IMR-90 (cell line): ENCODE results near the gene ZNF764. TPM values are rescaled to one million over a fixed set of nuclear protein-coding genes. Genes with fewer than 3 reads are reported as not detected.

ENCODE experiments used
- ATAC-seq: fragments of 200-7000 bp; cut with Tn5 transposase; 2 replicates; pipeline ENCODE4 v1.9.1; 2020; ENCODE audit warnings: low read depth, mild to moderate bottlenecking, moderate library complexity
- BruUV-seq: library from RNA; stranded (reverse); fragments of 400-500 nt; replicated peaks from 2 replicates; lab custom pipeline; 2021; lab: Mats Ljungman, UMichigan
- CTCF ChIA-PET: fragments of 300-600 bp; formaldehyde crosslinking; extraction: SDS; loops from one replicate; lab custom pipeline; 2021; ENCODE audit warnings: antibody characterized with exemption; lab: Yijun Ruan, JAX
- POLR2A ChIA-PET: fragments of 300-600 bp; sonication (Branson Sonifier 250); formaldehyde crosslinking; loops from one replicate; lab custom pipeline; 2022; ENCODE audit warnings: antibody characterized with exemption; ENCODE audit not compliant: unreplicated experiment; lab: Charles Lee
- DNase-seq: peaks from one replicate; pipeline ENCODE4 v3.0.0; 2013
- H2AFZ ChIP-seq: replicated peaks from 2 replicates; pipeline ENCODE3; 2013; ENCODE audit warnings: low read length, mild to moderate bottlenecking; ENCODE audit not compliant: poor library complexity
- H2AK5ac ChIP-seq: 2 replicates; pipeline ENCODE4 v1.6.1; 2013; ENCODE audit warnings: low read depth, low read length, inconsistent platforms
- H2AK9ac ChIP-seq: replicated peaks from 2 replicates; pipeline ENCODE3; 2013; ENCODE audit warnings: mild to moderate bottlenecking, low read depth, low read length, moderate library complexity; ENCODE audit not compliant: poor library complexity
- H2BK120ac ChIP-seq: 2 replicates; pipeline ENCODE4 v1.6.1; 2013; ENCODE audit warnings: low read depth, low read length, inconsistent platforms
- H2BK15ac ChIP-seq: 3 replicates; pipeline ENCODE4 v1.6.1; 2013; ENCODE audit warnings: low read depth, low read length, inconsistent platforms
- H2BK20ac ChIP-seq: 2 replicates; pipeline ENCODE4 v1.6.1; 2013; ENCODE audit warnings: low read depth, mild to moderate bottlenecking, inconsistent platforms, low read length, moderate library complexity
- H2BK5ac ChIP-seq: 2 replicates; pipeline ENCODE4 v1.6.1; 2013; ENCODE audit warnings: mild to moderate bottlenecking, low read depth, low read length, inconsistent platforms; ENCODE audit not compliant: poor library complexity, severe bottlenecking
- H3K14ac ChIP-seq: replicated peaks from 2 replicates; pipeline ENCODE4 v1.6.1; 2013; ENCODE audit warnings: low read depth, low read length, inconsistent platforms
- H3K18ac ChIP-seq: 2 replicates; pipeline ENCODE4 v1.6.1; 2013; ENCODE audit warnings: low read depth, low read length, control low read depth
- H3K23ac ChIP-seq: 2 replicates; pipeline ENCODE4 v1.6.1; 2013; ENCODE audit warnings: low read depth, low read length, inconsistent platforms
- H3K27ac ChIP-seq: 2 replicates; pipeline ENCODE4 v1.5.1; 2013; ENCODE audit warnings: mild to moderate bottlenecking, control low read depth, low read length; ENCODE audit not compliant: insufficient read depth
- H3K27me3 ChIP-seq: 2 replicates; pipeline ENCODE4 v1.6.1; 2013; ENCODE audit warnings: low read length; ENCODE audit not compliant: control insufficient read depth, insufficient read depth
- H3K36me3 ChIP-seq: 2 replicates; pipeline ENCODE4 v1.6.1; 2013; ENCODE audit warnings: low read length, mixed read lengths; ENCODE audit not compliant: control insufficient read depth, insufficient read depth
- H3K4ac ChIP-seq: 2 replicates; pipeline ENCODE4 v1.6.1; 2013; ENCODE audit warnings: low read depth, low read length, inconsistent platforms
- H3K4me1 ChIP-seq: 2 replicates; pipeline ENCODE4 v1.6.1; 2013; ENCODE audit warnings: low read length, mixed read lengths; ENCODE audit not compliant: control insufficient read depth, insufficient read depth
- H3K4me2 ChIP-seq: 2 replicates; pipeline ENCODE4 v1.6.1; 2013; ENCODE audit warnings: low read depth, mild to moderate bottlenecking, control low read depth, low read length, moderate library complexity
- H3K4me3 ChIP-seq: 2 replicates; pipeline ENCODE4 v1.5.1; 2013; ENCODE audit warnings: low read depth, mild to moderate bottlenecking, control low read depth, low read length, moderate library complexity; ENCODE audit not compliant: insufficient read depth
- H3K56ac ChIP-seq: 2 replicates; pipeline ENCODE4 v1.6.1; 2013; ENCODE audit warnings: low read length, inconsistent platforms; ENCODE audit not compliant: insufficient read depth; ENCODE audit errors: extremely low read depth
- H3K79me1 ChIP-seq, 2 experiments: 2 replicates each; pipeline ENCODE4 v1.6.1; 2013; ENCODE audit warnings: low read length in 2 of 2, inconsistent platforms in 1 of 2, low read depth in 1 of 2
- H3K9ac ChIP-seq: 2 replicates; pipeline ENCODE4 v1.6.1; 2013; ENCODE audit warnings: low read depth, low read length, control low read depth
- H3K9me1 ChIP-seq: 2 replicates; pipeline ENCODE4 v1.6.1; 2013; ENCODE audit warnings: low read length, inconsistent platforms; ENCODE audit not compliant: insufficient read depth
- H3K9me3 ChIP-seq: 2 replicates; pipeline ENCODE4 v1.6.1; 2013; ENCODE audit warnings: low read length; ENCODE audit not compliant: control insufficient read depth, insufficient read depth
- H4K20me1 ChIP-seq: 2 replicates; pipeline ENCODE4 v1.6.1; 2013; ENCODE audit warnings: low read length, inconsistent platforms; ENCODE audit not compliant: insufficient read depth
- H4K5ac ChIP-seq: 2 replicates; pipeline ENCODE4 v1.6.1; 2013; ENCODE audit warnings: mild to moderate bottlenecking, low read depth, low read length, control low read depth
- H4K8ac ChIP-seq, 2 experiments: 2 replicates each; pipeline ENCODE4 v1.6.1; 2013; ENCODE audit warnings: low read depth in 2 of 2, low read length in 2 of 2, control low read depth in 1 of 2, inconsistent platforms in 1 of 2
- H4K91ac ChIP-seq: 2 replicates; pipeline ENCODE4 v1.6.1; 2013; ENCODE audit warnings: low read depth, low read length, inconsistent platforms; ENCODE audit not compliant: insufficient read depth
- BHLHE40 ChIP-seq: fragments of 150-350 bp; IDR thresholded peaks from 2 replicates; pipeline ENCODE4 v1.6.1; 2016; ENCODE audit warnings: mild to moderate bottlenecking, low read depth, low read length
- CEBPB ChIP-seq: IDR thresholded peaks from 2 replicates; pipeline ENCODE4 v1.6.1; 2012; ENCODE audit warnings: low read depth, low read length, improper control_type of control experiment
- CHD1 ChIP-seq: IDR thresholded peaks from 2 replicates; pipeline ENCODE4 v1.6.1; 2012; ENCODE audit warnings: low read depth, low read length, improper control_type of control experiment
- MAFK ChIP-seq: IDR thresholded peaks from 2 replicates; pipeline ENCODE4 v1.6.1; 2012; ENCODE audit warnings: low read depth, low read length, improper control_type of control experiment
- MAZ ChIP-seq: IDR thresholded peaks from 2 replicates; pipeline ENCODE4 v1.6.1; 2012; ENCODE audit warnings: low read depth, mild to moderate bottlenecking, low read length, improper control_type of control experiment, moderate library complexity, borderline replicate concordance
- MXI1 ChIP-seq: IDR thresholded peaks from 2 replicates; pipeline ENCODE4 v1.6.1; 2012; ENCODE audit warnings: low read depth, mild to moderate bottlenecking, low read length, moderate library complexity, borderline replicate concordance
- NFE2L2 ChIP-seq: fragments of 150-350 bp; IDR thresholded peaks from 2 replicates; pipeline ENCODE4 v1.6.1; 2016; ENCODE audit warnings: low read depth, mild to moderate bottlenecking, low read length
- POLR2A ChIP-seq: IDR thresholded peaks from 2 replicates; pipeline ENCODE4 v1.6.1; 2012; ENCODE audit warnings: mild to moderate bottlenecking, low read depth, low read length
- RAD21 ChIP-seq: IDR thresholded peaks from 2 replicates; pipeline ENCODE4 v1.6.1; 2012; ENCODE audit warnings: low read length, improper control_type of control experiment
- RCOR1 ChIP-seq: IDR thresholded peaks from 2 replicates; pipeline ENCODE4 v1.6.1; 2012; ENCODE audit warnings: mild to moderate bottlenecking, low read length, improper control_type of control experiment; ENCODE audit not compliant: insufficient replicate concordance
- RFX5 ChIP-seq: IDR thresholded peaks from 2 replicates; pipeline ENCODE4 v1.8.0; 2012; ENCODE audit warnings: low read depth, mild to moderate bottlenecking, low read length, moderate library complexity
- SMC3 ChIP-seq: fragments of 150-350 bp; IDR thresholded peaks from 2 replicates; pipeline ENCODE4 v1.6.1; 2016; ENCODE audit warnings: low read depth, mild to moderate bottlenecking, antibody characterized with exemption, low read length, moderate library complexity
- WGBS, 2 experiments: methylation state at CpG; one replicate each; pipeline versions ENCODE4 v1.1.5 to v1.1.7; 2013; ENCODE audit warnings: missing lambda C conversion rate in 2 of 2; ENCODE audit not compliant: insufficient read length in 1 of 2; ENCODE audit errors: extremely low coverage in 2 of 2; 5-methylcytosine and 5-hydroxymethylcytosine counted together
- dilution Hi-C: fragments of 300-500 bp; cut with HindIII; formaldehyde crosslinking; loops from one replicate; pipeline ENCODE4 v1.14.3; 2018; ENCODE audit warnings: low sequenced_read_pairs; ENCODE audit not compliant: unreplicated experiment
- in situ Hi-C: fragments of 300-500 bp; cut with MboI; formaldehyde crosslinking; loops from 3 replicates; pipeline ENCODE4 v1.14.3; 2019; ENCODE audit warnings: low sequenced_read_pairs, inconsistent platforms, mixed read lengths
- intact Hi-C: fragments of 100-400 bp; cut with micrococcal nuclease; formaldehyde crosslinking; loops from 2 replicates; pipeline ENCODE4 v1.10.0; 2022
- polyA plus RNA-seq, 3 experiments: library from polyadenylated mRNA; depleted of rRNA; stranded (reverse); fragments of >200 nt; gene quantifications; 2 replicates each; pipeline ENCODE4 v1.2.3, GENCODE V29; 2012; ENCODE audit warnings: low replicate concordance in 1 of 3
- total RNA-seq: library from RNA; depleted of rRNA; stranded (reverse); fragments of >200 nt; gene quantifications from 2 replicates; pipeline ENCODE4 v1.2.3, GENCODE V29; 2012
- TF ChIP-seq, protein P1 (sequence below): conservative IDR thresholded peaks from 2 replicates; pipeline ENCODE4 v1.5.1; 2012; ENCODE audit warnings: mild to moderate bottlenecking, low read depth, low read length, improper control_type of control experiment
- TF ChIP-seq, protein P2 (sequence below): fragments of 150-350 bp; IDR thresholded peaks from 2 replicates; pipeline ENCODE4 v1.6.1; 2017; ENCODE audit warnings: mild to moderate bottlenecking, antibody characterized with exemption, low read length, low read depth
- TF ChIP-seq, protein P3 (sequence below): fragments of 150-350 bp; IDR thresholded peaks from 2 replicates; pipeline ENCODE4 v1.6.1; 2016; ENCODE audit warnings: low read depth, mild to moderate bottlenecking, low read length, moderate library complexity, borderline replicate concordance

The ZNF764 gene
- total and polyA plus RNA-seq, 2 of the 4 experiments (the other 2 are of a cell fraction) = 2.2 to 4.6 TPM

DNA sequence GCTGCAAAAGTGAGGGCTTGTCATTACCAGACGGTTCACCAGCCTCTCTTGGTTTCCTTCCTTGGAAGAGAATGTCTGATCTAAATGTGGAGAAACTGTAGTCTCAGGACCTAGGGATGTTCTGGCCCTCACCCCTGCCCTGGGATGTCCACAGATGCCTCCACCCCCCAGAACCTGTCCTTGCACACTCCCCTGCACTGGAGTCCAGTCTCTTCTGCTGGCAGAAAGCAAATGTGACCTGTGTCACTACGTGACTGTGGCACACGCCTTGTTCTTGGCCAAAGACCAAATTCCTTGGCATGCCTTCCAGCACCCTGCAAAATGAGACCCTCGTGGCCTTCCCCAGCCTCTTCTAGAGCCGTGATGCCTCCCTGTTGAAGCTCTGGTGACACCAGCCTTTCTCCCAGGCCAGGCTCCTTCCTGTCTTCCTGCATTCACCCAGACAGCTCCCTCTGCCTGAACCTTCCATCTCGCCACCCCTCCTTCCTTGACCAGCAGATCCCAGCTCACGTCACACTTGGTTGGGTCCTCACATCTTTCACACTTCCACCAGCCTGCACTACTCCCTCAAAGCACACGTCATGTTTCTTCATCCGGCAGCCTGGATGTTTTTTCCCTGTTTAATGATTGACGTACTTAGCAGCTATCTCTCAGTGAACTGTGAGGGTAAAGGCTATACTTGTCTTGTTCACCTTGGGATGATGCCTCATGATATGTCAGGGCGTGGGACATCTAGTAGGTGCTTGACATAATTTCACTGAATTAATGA lies 36.1 kb downstream of the ZNF764 start:
- in situ Hi-C loops = no loop called here
- Histone ChIP-seq H2BK5ac (no peak overlapping the region), H2AK5ac (no peak overlapping the region), H3K14ac (no peak overlapping the region), H2BK20ac (no peak overlapping the region), H4K5ac (no peak overlapping the region), H4K91ac (no peak overlapping the region), H3K4me2 (no peak overlapping the region), H2BK15ac (no peak overlapping the region), H2BK120ac (no peak overlapping the region), H3K36me3 (peaks cover 9% of the 10 kb centered on the region; the same call in 1 of the 2 replicates), H3K56ac (no peak overlapping the region), H3K4me3 (no peak overlapping the region), H2AFZ (no peak overlapping the region), H3K9me3 (no peaks in the 10 kb centered on the region), H3K23ac (no peak overlapping the region), H4K20me1 (no peaks in the 10 kb centered on the region; the same call in 1 of the 2 replicates), H3K4me1 (no peaks in the 10 kb centered on the region), H3K9ac (no peak overlapping the region), H4K8ac (no peak overlapping the region), H2AK9ac (no peak overlapping the region), H3K18ac (no peak overlapping the region), H3K27ac (no peak overlapping the region), H3K4ac (no peak overlapping the region), H3K27me3 (peaks cover 6% of the 10 kb centered on the region; the same call in 1 of the 2 replicates), H3K9me1 (no peaks in the 10 kb centered on the region; the same call in 1 of the 2 replicates), H3K79me1 (peaks cover 5 to 6% of the 10 kb centered on the region in 2 experiments; a peak in 3 of 4 replicates)
- ATAC-seq (no peak), DNase-seq (no peak)
- CTCF ChIA-PET = interaction anchor here (0.6 kb wide), 1 partner anchor 76 kb away, joined by 5 read pairs; no protein-coding TSS in a partner anchor
- intact Hi-C loops = no loop called here
- POLR2A ChIA-PET = no interaction called here
- WGBS, 2 experiments = 10% methylated on average over 2 of the region's 11 CpGs; no CpG with 5 or more reads in 1 of the 2 experiments
- no TSS peak for BruUV-seq
- dilution Hi-C loops = no loop called here
- no peak for TF ChIP-seq NFE2L2
- no peak for TF ChIP-seq POLR2A
- TF ChIP-seq BHLHE40 = no peak
- no peak for TF ChIP-seq RAD21
- TF ChIP-seq MXI1 = no peak
- TF ChIP-seq RFX5 = no peak
- TF ChIP-seq CEBPB = no peak
- TF ChIP-seq, protein P1, sequence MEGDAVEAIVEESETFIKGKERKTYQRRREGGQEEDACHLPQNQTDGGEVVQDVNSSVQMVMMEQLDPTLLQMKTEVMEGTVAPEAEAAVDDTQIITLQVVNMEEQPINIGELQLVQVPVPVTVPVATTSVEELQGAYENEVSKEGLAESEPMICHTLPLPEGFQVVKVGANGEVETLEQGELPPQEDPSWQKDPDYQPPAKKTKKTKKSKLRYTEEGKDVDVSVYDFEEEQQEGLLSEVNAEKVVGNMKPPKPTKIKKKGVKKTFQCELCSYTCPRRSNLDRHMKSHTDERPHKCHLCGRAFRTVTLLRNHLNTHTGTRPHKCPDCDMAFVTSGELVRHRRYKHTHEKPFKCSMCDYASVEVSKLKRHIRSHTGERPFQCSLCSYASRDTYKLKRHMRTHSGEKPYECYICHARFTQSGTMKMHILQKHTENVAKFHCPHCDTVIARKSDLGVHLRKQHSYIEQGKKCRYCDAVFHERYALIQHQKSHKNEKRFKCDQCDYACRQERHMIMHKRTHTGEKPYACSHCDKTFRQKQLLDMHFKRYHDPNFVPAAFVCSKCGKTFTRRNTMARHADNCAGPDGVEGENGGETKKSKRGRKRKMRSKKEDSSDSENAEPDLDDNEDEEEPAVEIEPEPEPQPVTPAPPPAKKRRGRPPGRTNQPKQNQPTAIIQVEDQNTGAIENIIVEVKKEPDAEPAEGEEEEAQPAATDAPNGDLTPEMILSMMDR = no peak
- TF ChIP-seq MAZ = no peak
- TF ChIP-seq CHD1 = no peak
- TF ChIP-seq, protein P2, sequence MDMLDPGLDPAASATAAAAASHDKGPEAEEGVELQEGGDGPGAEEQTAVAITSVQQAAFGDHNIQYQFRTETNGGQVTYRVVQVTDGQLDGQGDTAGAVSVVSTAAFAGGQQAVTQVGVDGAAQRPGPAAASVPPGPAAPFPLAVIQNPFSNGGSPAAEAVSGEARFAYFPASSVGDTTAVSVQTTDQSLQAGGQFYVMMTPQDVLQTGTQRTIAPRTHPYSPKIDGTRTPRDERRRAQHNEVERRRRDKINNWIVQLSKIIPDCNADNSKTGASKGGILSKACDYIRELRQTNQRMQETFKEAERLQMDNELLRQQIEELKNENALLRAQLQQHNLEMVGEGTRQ = no peak
- TF ChIP-seq, protein P3, sequence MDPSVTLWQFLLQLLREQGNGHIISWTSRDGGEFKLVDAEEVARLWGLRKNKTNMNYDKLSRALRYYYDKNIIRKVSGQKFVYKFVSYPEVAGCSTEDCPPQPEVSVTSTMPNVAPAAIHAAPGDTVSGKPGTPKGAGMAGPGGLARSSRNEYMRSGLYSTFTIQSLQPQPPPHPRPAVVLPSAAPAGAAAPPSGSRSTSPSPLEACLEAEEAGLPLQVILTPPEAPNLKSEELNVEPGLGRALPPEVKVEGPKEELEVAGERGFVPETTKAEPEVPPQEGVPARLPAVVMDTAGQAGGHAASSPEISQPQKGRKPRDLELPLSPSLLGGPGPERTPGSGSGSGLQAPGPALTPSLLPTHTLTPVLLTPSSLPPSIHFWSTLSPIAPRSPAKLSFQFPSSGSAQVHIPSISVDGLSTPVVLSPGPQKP = no peak
- no peak for TF ChIP-seq SMC3
- TF ChIP-seq RCOR1 = no peak
- TF ChIP-seq MAFK = no peak
